HCT116 (cell line): ENCODE data around the gene ANGPTL1. TPM values are rescaled to one million over a fixed set of nuclear protein-coding genes. Genes with fewer than 3 reads are reported as not detected.

ENCODE experiments used
- ATAC-seq: fragments of 200-7000 bp; cut with Tn5 transposase; 2 replicates; pipeline ENCODE4 v1.9.1; 2020; ENCODE audit warnings: mild to moderate bottlenecking, moderate library complexity
- BruUV-seq: library from RNA; stranded (reverse); fragments of 400-500 nt; replicated peaks from 2 replicates; lab custom pipeline; 2021; lab: Mats Ljungman, UMichigan
- CTCF ChIA-PET: fragments of 300-600 bp; sonication (Branson Sonifier 250); formaldehyde crosslinking; loops from one replicate; lab custom pipeline; 2021; ENCODE audit warnings: antibody characterized with exemption; lab: Charles Lee
- POLR2A ChIA-PET: fragments of 300-600, 350-600 bp; sonication (Branson Sonifier 250); formaldehyde crosslinking; loops from one replicate; lab custom pipeline; 2021; ENCODE audit warnings: antibody characterized with exemption; lab: Charles Lee
- RAD21 ChIA-PET, 2 experiments: fragments of 300-600 bp; sonication (Branson Sonifier 250); formaldehyde crosslinking; loops; one replicate each; lab custom pipeline; 2023; ENCODE audit warnings: low total read pairs in 2 of 2; ENCODE audit not compliant: uncharacterized antibody in 2 of 2, unreplicated experiment in 2 of 2, low non-redundant PET in 1 of 2; lab: Charles Lee
- DNase-seq: peaks from one replicate; pipeline ENCODE4 v3.0.0-alpha.2; 2010; ENCODE audit warnings: low read depth, low spot score
- H2AFZ ChIP-seq: fragments of 200-600 bp; shearing (Covaris generic), sonication (generic); 2 replicates; pipeline ENCODE4 v1.6.1; 2017; ENCODE audit warnings: low read depth, mixed run types, mixed read lengths, antibody characterized with exemption, low read length; ENCODE audit not compliant: poor library complexity, severe bottlenecking
- H3K27ac ChIP-seq: 2 replicates; pipeline ENCODE4 v1.5.1; 2012; ENCODE audit warnings: low read depth, low read length
- H3K27me3 ChIP-seq: fragments of 200-600 bp; sonication (generic); 2 replicates; pipeline ENCODE4 v1.6.1; 2016; ENCODE audit warnings: mixed run types, low read length, mixed read lengths; ENCODE audit not compliant: insufficient read depth
- H3K36me3 ChIP-seq, 2 experiments: fragments of 200-500 bp in 1 of 2; fragments of 200-600 bp in 1 of 2; sonication (Bioruptor generic) in 1 of 2; sonication (generic) in 1 of 2; 2 replicates each; pipeline versions ENCODE4 v1.5.1 to v1.6.1; 2014 to 2016; ENCODE audit warnings: low read length in 2 of 2, inconsistent platforms in 1 of 2, mixed read lengths in 1 of 2, mixed run types in 1 of 2; ENCODE audit not compliant: insufficient read depth in 2 of 2, control insufficient read depth in 1 of 2
- H3K4me1 ChIP-seq, 2 experiments: fragments of 200-600 bp in 1 of 2; sonication (generic) in 1 of 2; 2 replicates each; pipeline versions ENCODE4 v1.5.1 to v1.6.1; 2012 to 2017; ENCODE audit warnings: low read length in 2 of 2, inconsistent platforms in 1 of 2, mild to moderate bottlenecking in 1 of 2, mixed read lengths in 1 of 2, mixed run types in 1 of 2, moderate library complexity in 1 of 2; ENCODE audit not compliant: insufficient read depth in 2 of 2, control insufficient read depth in 1 of 2
- H3K4me2 ChIP-seq: fragments of 200-600 bp; sonication (generic); 2 replicates; pipeline ENCODE4 v1.6.1; 2017; ENCODE audit warnings: mixed run types, low read length, mixed read lengths
- H3K4me3 ChIP-seq, 2 experiments: fragments of 200-600 bp in 1 of 2; sonication (generic) in 1 of 2; replicated peaks in 1 of 2; 2 replicates each; pipeline ENCODE4 v1.5.1; 2011 to 2016; ENCODE audit warnings: low read length in 2 of 2, control low read depth in 1 of 2, low read depth in 1 of 2, mild to moderate bottlenecking in 1 of 2, mixed read lengths in 1 of 2, mixed run types in 1 of 2
- H3K79me2 ChIP-seq: fragments of 200-600 bp; sonication (generic); 2 replicates; pipeline ENCODE4 v1.6.1; 2017; ENCODE audit warnings: mild to moderate bottlenecking, mixed run types, low read length, moderate library complexity, mixed read lengths; ENCODE audit not compliant: insufficient read depth
- H3K9ac ChIP-seq: fragments of 200-600 bp; sonication (generic); 2 replicates; pipeline ENCODE4 v1.6.1; 2016; ENCODE audit warnings: low read length, mixed read lengths
- H3K9me2 ChIP-seq: fragments of 200-600 bp; sonication (generic), shearing (Covaris generic); 2 replicates; pipeline ENCODE4 v1.6.1; 2017; ENCODE audit warnings: mixed run types, mild to moderate bottlenecking, moderate library complexity; ENCODE audit not compliant: insufficient read depth
- H3K9me3 ChIP-seq, 2 experiments: fragments of 200-500 bp in 1 of 2; fragments of 200-600 bp in 1 of 2; sonication (Bioruptor generic) in 1 of 2; sonication (generic) in 1 of 2; 2 replicates each; pipeline ENCODE4 v1.6.1; 2014 to 2017; ENCODE audit warnings: low read length in 2 of 2, mixed read lengths in 2 of 2, inconsistent platforms in 1 of 2, low read depth in 1 of 2, mild to moderate bottlenecking in 1 of 2, mixed run types in 1 of 2, moderate library complexity in 1 of 2; ENCODE audit not compliant: control insufficient read depth in 1 of 2, insufficient read depth in 1 of 2
- H4K20me1 ChIP-seq: fragments of 200-600 bp; sonication (generic), shearing (Covaris generic); 2 replicates; pipeline ENCODE4 v1.6.1; 2017; ENCODE audit warnings: mixed run types, mild to moderate bottlenecking, moderate library complexity; ENCODE audit not compliant: insufficient read depth
- ATF3 ChIP-seq: IDR thresholded peaks from 2 replicates; pipeline ENCODE4 v1.6.1; 2012
- CBX3 ChIP-seq: IDR thresholded peaks from 2 replicates; pipeline ENCODE4 v1.6.1; 2012; ENCODE audit warnings: low read depth
- CEBPB ChIP-seq: IDR thresholded peaks from 2 replicates; pipeline ENCODE4 v1.6.1; 2012; ENCODE audit warnings: low read depth
- CTCF ChIP-seq, 3 experiments: fragments of 200-600 bp in 1 of 3; sonication (generic) in 1 of 3; IDR thresholded peaks in 2 of 3; conservative IDR thresholded peaks in 1 of 3; 2 replicates each; pipeline ENCODE4 v1.5.1; 2012 to 2017; ENCODE audit warnings: low read depth in 2 of 3, low read length in 2 of 3, antibody characterized with exemption in 1 of 3, borderline replicate concordance in 1 of 3, control low read depth in 1 of 3, mild to moderate bottlenecking in 1 of 3, mixed read lengths in 1 of 3, mixed run types in 1 of 3, moderate library complexity in 1 of 3; ENCODE audit not compliant: insufficient read depth in 1 of 3
- EZH2phosphoT487 ChIP-seq: fragments of 200-600 bp; IDR thresholded peaks from 2 replicates; pipeline ENCODE4 v1.6.1; 2018; ENCODE audit warnings: antibody characterized with exemption, borderline replicate concordance
- JUND ChIP-seq: IDR thresholded peaks from 2 replicates; pipeline ENCODE4 v1.6.1; 2012
- MAX ChIP-seq: IDR thresholded peaks from 2 replicates; pipeline ENCODE4 v1.6.1; 2012
- POLR2A ChIP-seq: IDR thresholded peaks from 2 replicates; pipeline ENCODE4 v1.7.0; 2011; ENCODE audit warnings: borderline replicate concordance; ENCODE audit not compliant: insufficient read depth, insufficient read length; ENCODE audit errors: extremely low read depth
- POLR2AphosphoS5 ChIP-seq: IDR thresholded peaks from 2 replicates; pipeline ENCODE4 v1.6.1; 2011; ENCODE audit warnings: mild to moderate bottlenecking, low read depth, low read length, moderate library complexity
- RAD21 ChIP-seq: IDR thresholded peaks from 2 replicates; pipeline ENCODE4 v1.6.1; 2012; ENCODE audit warnings: low read depth, mild to moderate bottlenecking
- REST ChIP-seq: IDR thresholded peaks from 2 replicates; pipeline ENCODE4 v1.6.1; 2012; ENCODE audit warnings: low read depth
- SIN3A ChIP-seq: IDR thresholded peaks from 2 replicates; pipeline ENCODE4 v1.6.1; 2012; ENCODE audit warnings: low read depth
- SP1 ChIP-seq: IDR thresholded peaks from 2 replicates; pipeline ENCODE4 v1.6.1; 2012; ENCODE audit warnings: low read depth
- SRF ChIP-seq: IDR thresholded peaks from 2 replicates; pipeline ENCODE4 v1.6.1; 2012; ENCODE audit warnings: low read depth
- YY1 ChIP-seq: IDR thresholded peaks from 2 replicates; pipeline ENCODE4 v1.6.1; 2011; ENCODE audit warnings: low read length, low read depth, moderate library complexity, mild to moderate bottlenecking; ENCODE audit not compliant: insufficient replicate concordance; ENCODE audit errors: extremely low read depth
- ZBTB33 ChIP-seq: IDR thresholded peaks from 2 replicates; pipeline ENCODE4 v1.6.1; 2011; ENCODE audit warnings: mild to moderate bottlenecking, low read length, moderate library complexity; ENCODE audit not compliant: insufficient replicate concordance; ENCODE audit errors: extremely low read depth
- ZFX ChIP-seq: fragments of 450-650 bp; IDR thresholded peaks from 2 replicates; pipeline ENCODE4 v1.6.1; 2017
- ZNF274 ChIP-seq: fragments of 200-500 bp; sonication (Bioruptor generic); IDR thresholded peaks from 2 replicates; pipeline ENCODE4 v1.6.1; 2014; ENCODE audit warnings: mild to moderate bottlenecking, low read depth, low read length, inconsistent platforms
- intact Hi-C: fragments of 100-400 bp; cut with micrococcal nuclease; formaldehyde crosslinking; loops from 2 replicates; pipeline ENCODE4 v1.10.0; 2022
- total RNA-seq: library from RNA; stranded (reverse); gene quantifications from one replicate; pipeline ENCODE4 v1.2.1, GENCODE V29; 2021; ENCODE audit not compliant: unreplicated experiment

ANGPTL1 gene
- total RNA-seq, 1 experiment from 2014 or later = 0.34 TPM

- no peak overlapping the region for H3K4me2 ChIP-seq
- no peak overlapping the region for H3K9ac ChIP-seq
- H3K4me1 ChIP-seq = no peaks in the 10 kb centered on the region
- CTCF ChIA-PET = no interaction called here
- BruUV-seq = no TSS peak
- no peaks in the 10 kb centered on the region for H3K27me3 ChIP-seq
- DNase-seq (no peak), ATAC-seq (no peak)
- H2AFZ ChIP-seq = no peak overlapping the region
- intact Hi-C loops = no loop called here
- no peaks in the 10 kb centered on the region for H3K9me2 ChIP-seq
- H4K20me1 ChIP-seq = no peaks in the 10 kb centered on the region
- H3K9me3 ChIP-seq = no peaks in the 10 kb centered on the region
- POLR2A ChIA-PET = no interaction called here
- H3K27ac ChIP-seq = no peak overlapping the region
- H3K79me2 ChIP-seq = no peaks in the 10 kb centered on the region
- no peak for TF ChIP-seq CEBPB
- no peak for TF ChIP-seq POLR2AphosphoS5
- no peak for TF ChIP-seq RAD21
- TF ChIP-seq CBX3 = no peak
- no peak for TF ChIP-seq SRF
- TF ChIP-seq JUND = no peak
- TF ChIP-seq CTCF (IDR thresholded peaks at IDR 0.05 in 2 of 3, conservative IDR thresholded peaks at IDR 0.05 in 1 of 3; ENCODE audit: borderline replicate concordance in 1 of 3, insufficient read depth in 1 of 3, low read depth in 2 of 3, low read length in 2 of 3) = no peak
- no peak for TF ChIP-seq REST
- TF ChIP-seq ATF3 = no peak
- TF ChIP-seq MAX = no peak
- no peak for TF ChIP-seq POLR2A
- TF ChIP-seq SIN3A = no peak
- no peak for TF ChIP-seq ZFX
- no peak for TF ChIP-seq SP1
- TF ChIP-seq EZH2phosphoT487 = no peak
- TF ChIP-seq ZBTB33 = no peak
- TF ChIP-seq YY1 = no peak
- no peak for TF ChIP-seq ZNF274
- RAD21 ChIA-PET = no interaction called here
- no peaks in the 10 kb centered on the region for H3K36me3 ChIP-seq
- no peak overlapping the region for H3K4me3 ChIP-seq
Observed at GRCh38 chr1:178910023-178910422, 39.1 kb upstream of the ANGPTL1 start.
